GM21528 (cell line): ENCODE results near the gene PIEZO2.

ENCODE experiments used
- ATAC-seq: cut with Tn5 transposase; IDR thresholded peaks from one replicate; pipeline ENCODE4 v1.9.1; 2021; ENCODE audit warnings: mild to moderate bottlenecking, moderate library complexity; ENCODE audit not compliant: unreplicated experiment, low FRiP score

Gene PIEZO2

DNA sequence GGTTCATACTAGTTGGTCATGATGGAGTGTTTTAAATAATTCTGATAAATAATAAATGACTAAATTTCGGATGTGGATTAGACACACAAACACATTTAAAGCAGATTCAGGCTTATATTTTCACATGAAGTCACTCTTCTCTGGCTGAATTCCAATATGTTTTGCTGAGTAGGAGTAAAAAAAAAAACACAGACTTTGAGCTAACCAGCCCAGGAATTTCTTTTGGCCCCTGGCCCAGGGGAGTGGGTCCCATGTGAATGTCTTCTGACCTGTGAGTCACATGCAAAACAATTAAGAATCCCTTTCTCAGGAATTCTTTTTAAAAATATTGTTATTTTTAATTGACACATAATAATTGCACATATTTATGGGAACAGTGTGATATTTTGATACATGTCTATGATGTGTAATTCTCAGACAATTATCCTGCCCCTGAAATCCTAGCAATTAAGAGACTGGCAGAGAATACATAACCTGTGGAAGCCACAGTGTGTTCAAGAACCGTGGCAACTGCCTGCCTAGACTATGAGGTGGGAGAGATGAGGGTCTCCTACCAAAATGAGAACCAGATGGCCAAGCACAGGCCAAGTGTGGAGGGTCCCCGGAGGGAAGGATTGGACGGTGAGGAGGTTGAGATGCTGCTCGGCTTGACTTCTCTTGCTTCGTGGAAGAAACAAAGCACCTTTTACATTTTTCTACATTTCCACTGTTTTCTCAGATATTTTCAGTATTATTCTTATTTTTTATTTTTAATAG is 236.4 kb downstream of the PIEZO2 start:
- ATAC-seq: no peak

- ATAC-seq: no peak
Measured at GRCh38 chr18:10909724-10910123, 239.6 kb downstream of the PIEZO2 start.

- no peak for ATAC-seq
Measured at GRCh38 chr18:10908760-10909159, 240.6 kb downstream of the PIEZO2 start.

GRCh38 chr18:10907749-10908148 is 241.6 kb downstream of the PIEZO2 start:
- no peak for ATAC-seq

DNA sequence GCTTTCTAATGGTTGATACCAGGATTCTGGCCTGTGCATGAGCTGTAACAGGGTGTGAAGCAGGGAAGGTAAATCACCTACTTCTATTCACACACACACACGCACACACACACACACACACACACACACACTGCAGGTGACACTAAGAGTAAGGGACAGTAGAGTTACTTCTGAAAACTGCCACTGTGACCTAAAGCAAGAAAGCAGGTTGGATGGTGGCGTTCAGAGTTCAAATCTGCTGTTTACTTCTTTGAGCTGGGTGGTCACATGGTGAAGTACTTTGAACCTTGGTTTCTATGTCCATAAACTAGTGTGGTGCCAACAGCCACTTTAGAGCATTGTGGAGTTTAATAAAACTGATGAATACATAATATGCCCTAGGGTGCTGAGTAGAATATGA is 248.0 kb downstream of the PIEZO2 start:
- no peak for ATAC-seq

DNA sequence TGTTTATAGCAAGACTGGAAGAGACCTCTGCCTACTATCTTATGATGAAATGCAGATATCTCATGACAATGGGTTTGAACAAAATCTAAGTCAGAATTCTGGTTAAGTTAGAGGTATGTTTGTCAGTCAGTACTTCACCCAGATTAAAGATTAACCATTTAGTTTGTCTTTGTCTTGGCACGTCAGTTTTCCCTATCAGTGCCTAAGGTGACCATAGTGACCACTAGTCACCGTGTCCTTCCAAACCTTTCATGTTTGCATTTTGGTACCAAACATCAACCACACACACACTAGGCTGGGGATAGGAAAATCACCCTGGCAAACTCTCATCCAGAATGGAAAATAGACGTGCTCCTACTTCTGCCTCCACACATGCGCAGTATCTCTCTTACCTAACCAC is 248.9 kb downstream of the PIEZO2 start:
- ATAC-seq: no peak

- ATAC-seq: no peak
Measured at GRCh38 chr18:10899481-10899880, 249.9 kb downstream of the PIEZO2 start.

DNA sequence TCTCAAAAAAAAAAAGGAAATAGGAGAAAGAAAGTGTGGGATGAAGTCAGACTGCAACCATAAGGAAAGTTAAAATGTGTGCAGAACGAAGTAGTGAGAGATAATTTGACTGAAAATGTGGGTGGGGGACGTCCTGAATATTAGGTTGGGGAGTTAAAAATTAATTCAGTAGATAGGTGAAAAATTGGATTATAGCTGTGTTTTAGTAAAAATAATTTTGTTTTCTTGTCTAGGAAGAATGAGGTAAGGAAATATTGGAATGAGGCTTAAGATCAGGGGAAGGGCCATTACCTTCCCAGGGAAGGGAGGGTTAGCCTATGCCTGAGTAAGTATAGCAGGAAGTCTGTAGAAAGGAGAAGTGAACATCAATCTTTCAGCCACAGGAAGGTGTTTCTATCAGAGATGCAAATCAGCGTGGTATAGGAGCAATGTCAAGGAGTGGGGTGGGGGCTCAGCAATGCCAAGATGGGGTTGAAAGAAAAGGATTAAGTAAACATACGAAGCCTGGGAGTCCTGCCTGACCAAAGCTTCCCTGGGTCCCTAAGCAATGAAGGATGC is 250.9 kb downstream of the PIEZO2 start:
- ATAC-seq: no peak

DNA sequence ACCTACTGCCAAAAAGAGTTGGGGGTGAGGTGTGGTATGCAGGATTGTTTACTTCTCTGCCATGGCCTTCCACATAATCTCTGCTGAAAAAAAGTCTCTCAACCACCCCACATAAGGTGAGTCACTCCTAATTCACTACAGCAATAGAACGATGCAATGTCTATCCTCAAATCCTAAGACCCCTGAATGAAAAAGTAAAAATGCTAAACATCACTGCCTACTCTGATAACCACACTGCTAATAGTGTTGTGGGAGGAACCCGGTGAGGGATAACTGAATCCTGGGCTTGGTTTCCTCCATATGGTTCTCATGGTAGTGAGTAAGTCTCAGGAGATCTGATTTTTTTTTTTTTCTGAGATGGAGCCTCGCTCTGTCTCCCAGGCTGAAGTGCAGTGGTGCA is 252.5 kb downstream of the PIEZO2 start:
- no peak for ATAC-seq

DNA sequence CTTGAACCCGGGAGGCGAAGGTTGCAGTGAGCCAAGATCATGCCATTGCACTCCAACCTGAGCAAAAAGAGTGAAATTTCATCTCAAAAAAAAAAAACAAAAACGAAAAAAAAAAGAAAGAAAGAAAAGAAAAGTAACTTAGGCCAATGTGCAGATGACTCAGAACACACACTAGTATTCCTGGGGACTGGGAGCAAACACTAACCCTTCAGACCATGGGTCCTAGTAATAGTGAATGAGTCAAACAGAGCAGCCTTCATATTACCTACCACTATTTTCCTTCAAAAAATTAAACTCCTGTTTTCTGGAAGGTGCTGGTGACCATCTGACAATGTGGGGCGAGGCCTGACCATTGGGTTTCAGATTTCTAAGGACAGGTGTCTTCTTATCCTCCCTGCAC is 253.4 kb downstream of the PIEZO2 start:
- ATAC-seq: no peak

GRCh38 chr18:10894501-10894900 is 254.9 kb downstream of the PIEZO2 start:
- no peak for ATAC-seq

GRCh38 chr18:10893761-10894160 is 255.6 kb downstream of the PIEZO2 start:
- no peak for ATAC-seq

- no peak for ATAC-seq
Measured at GRCh38 chr18:10893196-10893595, 256.2 kb downstream of the PIEZO2 start.

- no peak for ATAC-seq
Measured at GRCh38 chr18:10892786-10893185, 256.6 kb downstream of the PIEZO2 start.

- ATAC-seq: no peak
Measured at GRCh38 chr18:10890022-10890421, 259.3 kb downstream of the PIEZO2 start.

DNA sequence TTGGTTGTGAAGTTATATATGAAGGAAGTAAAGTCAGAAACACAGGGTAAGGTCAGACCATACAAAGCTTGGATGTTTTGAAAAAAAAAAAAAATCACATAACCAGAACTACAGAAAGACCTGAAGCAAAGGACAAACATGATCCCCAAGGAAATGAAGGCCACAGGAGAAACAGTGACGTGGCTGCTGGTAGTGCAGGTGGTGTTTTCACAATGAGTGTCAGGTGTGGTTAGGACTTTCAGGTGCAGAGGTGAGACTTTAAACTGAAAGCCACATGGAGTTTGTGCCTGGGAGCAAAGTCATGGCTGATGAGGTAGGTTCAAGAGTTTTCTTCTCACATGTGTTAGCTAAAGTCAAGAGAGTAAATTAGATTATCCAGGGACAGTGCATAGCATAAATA is 270.7 kb downstream of the PIEZO2 start:
- ATAC-seq: peak; percentile 79

GRCh38 chr18:10877987-10878386 is 271.4 kb downstream of the PIEZO2 start:
- ATAC-seq: no peak

GRCh38 chr18:10875811-10876210 is 273.6 kb downstream of the PIEZO2 start:
- no peak for ATAC-seq

DNA sequence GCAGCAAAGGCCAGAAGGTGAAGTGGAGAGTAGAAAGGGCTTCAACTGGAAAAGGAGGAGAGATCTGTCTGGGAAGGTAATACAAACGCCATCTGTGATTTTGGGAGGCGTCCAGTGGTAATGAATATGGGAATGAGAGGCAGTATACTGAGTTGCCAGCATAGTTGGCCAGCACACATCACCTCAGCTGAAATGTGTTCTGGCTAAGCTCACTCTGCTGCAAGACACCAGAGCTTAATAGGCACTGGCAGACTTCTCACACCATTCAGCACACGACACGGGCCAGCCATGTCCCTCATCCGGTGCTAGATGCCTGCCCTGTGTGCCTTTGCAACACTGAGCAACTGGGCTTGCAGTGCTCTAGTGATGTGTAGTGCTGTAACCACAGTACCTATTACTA is 277.1 kb downstream of the PIEZO2 start:
- ATAC-seq: no peak

GRCh38 chr18:10864722-10865121 is 284.6 kb downstream of the PIEZO2 start:
- ATAC-seq: no peak

DNA sequence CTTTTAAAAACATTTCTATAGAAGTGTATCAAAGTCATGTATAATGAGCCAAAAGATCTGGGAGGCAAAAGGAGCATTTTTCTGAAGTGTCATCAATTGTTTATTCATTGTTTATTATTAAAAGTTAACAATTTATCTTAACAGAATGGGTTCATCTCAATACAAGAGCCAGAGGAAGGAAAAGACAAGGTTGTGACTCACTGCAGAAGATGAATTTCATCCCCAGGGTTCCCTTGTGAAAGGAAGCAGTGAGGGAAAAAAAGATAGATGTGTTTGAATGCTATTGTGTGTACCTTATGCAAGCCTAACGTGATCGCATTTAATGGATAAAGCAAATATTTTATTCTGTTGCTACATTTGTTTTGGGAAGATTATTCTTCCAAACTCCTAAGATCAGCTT is 286.3 kb downstream of the PIEZO2 start:
- ATAC-seq: no peak

DNA sequence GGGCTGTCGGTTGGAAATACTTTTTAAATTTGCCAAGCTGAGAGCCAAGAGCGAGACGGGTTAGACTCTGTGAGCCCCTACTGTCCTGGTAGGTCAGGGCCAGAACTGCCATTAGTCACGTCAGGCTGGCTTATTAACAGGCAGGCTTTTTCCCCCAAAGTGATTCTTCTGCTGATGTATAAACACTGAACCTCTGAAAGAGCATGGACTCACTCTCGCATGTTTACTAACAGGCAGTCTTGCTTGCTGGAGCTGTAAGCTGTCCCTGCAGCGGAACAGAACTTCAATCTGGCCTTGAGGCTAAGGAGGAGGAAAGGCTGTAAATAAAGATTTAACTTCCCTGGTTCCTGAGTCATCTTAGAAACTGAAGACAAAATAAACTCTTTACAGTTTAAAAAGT is 288.4 kb downstream of the PIEZO2 start:
- no peak for ATAC-seq
